Left ventricle myocardium superior (tissue), 1 donor: ENCODE measurements around the gene P3H4. TPM values are rescaled to one million over a fixed set of nuclear protein-coding genes. Genes with fewer than 3 reads are reported as not detected.
A peak's percentile ranks its signal among the peaks of the same experiment; 100 is the strongest.
"Not testable (repeated sequence)": the region's sequence is repeated elsewhere in the genome, so short reads cannot be mapped to it uniquely, and the experiment has no call there.

Experiments used
- ATAC-seq: fragments of 200-7000 bp; cut with Tn5 transposase; one replicate; pipeline ENCODE4 v1.9.1; 2020; ENCODE audit warnings: mild to moderate bottlenecking, moderate library complexity
- DNase-seq: peaks from one replicate; pipeline ENCODE4 v3.0.0-alpha.2; 2020
- intact Hi-C: fragments of 100-400 bp; cut with micrococcal nuclease; formaldehyde crosslinking; loops from one replicate; pipeline ENCODE4 v1.11.0; 2022
- total RNA-seq: library from RNA; stranded (reverse); fragmentation: NEBNext Ultra II Directional; extraction: Animal tissue kit (Norgen Biotek cat#: 25700); gene quantifications from one replicate; pipeline ENCODE4 v1.2.1, GENCODE V29; 2021
- donor health status: DM: no; HTN: yes; CAD: no; lungs with severe emphysema.

The P3H4 gene
- total RNA-seq, 1 donor from 2014 or later = 7.0 TPM

DNA sequence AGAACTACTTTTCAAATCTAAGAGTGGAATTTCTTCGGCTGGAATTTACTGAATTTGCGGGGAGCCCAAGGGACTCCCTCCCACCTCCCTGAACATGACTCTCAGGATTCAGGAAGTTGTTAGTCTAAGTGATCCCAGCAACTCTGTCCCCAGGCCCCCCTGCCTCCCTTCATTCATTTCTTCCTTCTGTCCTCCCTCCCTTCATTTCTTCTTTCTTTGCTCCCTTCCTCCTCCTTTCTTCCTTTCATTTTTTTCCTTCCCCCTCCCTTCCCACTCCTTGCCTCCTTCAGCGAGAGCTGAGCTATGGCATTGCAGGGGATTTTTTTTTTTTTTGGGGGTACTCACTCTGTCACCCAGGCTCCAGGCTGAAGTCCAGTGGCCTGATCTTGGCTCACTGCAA, 14.4 kb downstream of the P3H4 start:
- no peak for ATAC-seq
- no peak for DNase-seq
- intact Hi-C loops = no loop called here

- intact Hi-C loops = no loop called here
- ATAC-seq (no peak), DNase-seq (no peak)
Observed at GRCh38 chr17:41796121-41796895, 15.4 kb downstream of the P3H4 start.

DNA sequence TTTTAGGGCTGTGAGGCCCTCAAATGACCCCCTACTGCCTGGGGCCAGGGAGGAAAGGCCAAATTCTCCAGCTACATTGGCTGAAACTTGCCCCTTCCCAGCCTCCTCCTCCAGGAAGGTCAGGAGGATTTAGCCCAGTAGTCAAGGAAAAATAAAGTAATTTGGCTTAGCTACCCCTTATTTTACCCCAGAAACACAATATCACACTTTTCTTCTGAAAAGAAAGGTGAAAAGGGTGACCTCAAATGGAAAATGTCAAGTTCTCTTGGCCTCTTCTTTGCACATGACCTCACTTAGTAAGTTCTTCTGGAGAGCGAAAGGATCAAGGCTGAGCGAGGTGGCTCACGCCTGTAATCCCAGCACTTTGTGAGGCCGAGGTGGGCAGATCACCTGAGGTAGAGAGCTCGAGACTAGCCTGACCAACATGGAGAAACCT, 17.2 kb downstream of the P3H4 start:
- ATAC-seq (no peak), DNase-seq (no peak)
- intact Hi-C loops = no loop called here

GRCh38 chr17:41793784-41794539, 17.8 kb downstream of the P3H4 start:
- intact Hi-C loops = no loop called here
- DNase-seq = peak; percentile 48

DNA sequence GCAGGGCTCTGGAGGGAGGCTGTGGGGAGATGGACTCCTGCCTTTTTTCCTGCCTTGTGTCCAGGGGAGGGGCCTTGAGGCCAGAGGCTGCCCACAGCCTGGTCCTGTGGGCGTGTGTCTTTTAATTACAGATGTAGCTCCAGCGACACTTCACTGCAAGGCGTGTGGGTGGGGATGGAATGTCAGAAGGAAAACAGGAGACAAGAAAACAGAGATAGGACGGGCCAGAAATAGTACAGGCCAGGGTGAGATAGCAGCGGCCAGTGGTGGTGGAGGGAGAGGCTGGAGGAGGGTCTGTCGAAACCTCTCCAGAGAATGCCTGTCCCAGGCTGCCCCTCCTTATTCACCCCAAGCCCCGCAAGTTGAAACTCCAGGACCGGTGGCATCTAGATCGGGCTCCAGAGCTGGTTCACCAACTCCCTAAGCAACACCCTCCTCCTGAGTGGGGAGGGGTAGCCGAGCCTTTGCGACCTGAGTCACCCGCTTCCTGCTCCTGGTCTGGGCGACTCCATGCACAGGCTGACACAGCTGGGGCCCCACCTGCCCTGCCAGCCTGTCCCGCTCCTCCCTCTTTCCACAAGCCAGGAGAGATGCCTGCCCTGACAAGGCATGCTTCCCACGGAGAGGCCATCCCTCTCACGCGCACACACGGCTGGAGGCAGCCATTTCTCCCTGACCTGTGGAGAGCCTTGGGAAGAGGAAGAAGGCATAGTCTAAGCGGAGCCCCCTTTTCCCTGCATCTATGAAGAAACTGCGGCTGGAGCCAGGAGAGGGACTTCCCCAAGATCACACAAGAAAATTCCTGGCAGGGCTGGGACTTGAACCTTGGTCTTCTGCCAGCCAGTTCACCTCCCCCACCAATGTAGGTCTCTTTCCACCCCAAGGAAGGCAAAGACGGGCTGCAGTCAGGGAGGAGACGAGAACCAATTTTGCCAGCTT, 18.6 kb downstream of the P3H4 start:
- peak; percentile 77 for DNase-seq
- ATAC-seq = peak; percentile 90
- intact Hi-C loops = no loop called here

More at GRCh38 chr17:41793784-41794539, 17.8 kb downstream of the P3H4 start:
- ATAC-seq = peak; percentile 27

DNA sequence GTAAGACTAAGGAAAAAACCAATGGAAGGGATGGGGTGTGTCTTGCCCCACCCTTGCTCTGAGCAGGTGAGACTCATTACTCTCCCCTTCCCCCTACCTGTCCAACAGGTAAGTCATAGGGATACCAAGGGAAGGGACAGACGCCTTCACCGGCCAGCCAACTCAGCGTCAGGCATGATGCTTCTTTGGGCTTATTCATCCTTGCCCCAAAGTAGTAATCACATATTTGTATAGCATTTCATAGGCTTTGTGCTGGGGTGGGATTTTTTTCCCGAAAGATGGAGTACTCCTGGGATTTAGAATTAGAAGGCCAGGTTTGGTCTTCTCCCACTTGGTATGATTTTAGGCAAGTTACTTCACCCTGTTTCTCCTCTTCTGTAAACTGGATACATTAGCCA, 24.7 kb downstream of the P3H4 start:
- intact Hi-C loops = no loop called here
- no peak for ATAC-seq
- DNase-seq = no peak

DNA sequence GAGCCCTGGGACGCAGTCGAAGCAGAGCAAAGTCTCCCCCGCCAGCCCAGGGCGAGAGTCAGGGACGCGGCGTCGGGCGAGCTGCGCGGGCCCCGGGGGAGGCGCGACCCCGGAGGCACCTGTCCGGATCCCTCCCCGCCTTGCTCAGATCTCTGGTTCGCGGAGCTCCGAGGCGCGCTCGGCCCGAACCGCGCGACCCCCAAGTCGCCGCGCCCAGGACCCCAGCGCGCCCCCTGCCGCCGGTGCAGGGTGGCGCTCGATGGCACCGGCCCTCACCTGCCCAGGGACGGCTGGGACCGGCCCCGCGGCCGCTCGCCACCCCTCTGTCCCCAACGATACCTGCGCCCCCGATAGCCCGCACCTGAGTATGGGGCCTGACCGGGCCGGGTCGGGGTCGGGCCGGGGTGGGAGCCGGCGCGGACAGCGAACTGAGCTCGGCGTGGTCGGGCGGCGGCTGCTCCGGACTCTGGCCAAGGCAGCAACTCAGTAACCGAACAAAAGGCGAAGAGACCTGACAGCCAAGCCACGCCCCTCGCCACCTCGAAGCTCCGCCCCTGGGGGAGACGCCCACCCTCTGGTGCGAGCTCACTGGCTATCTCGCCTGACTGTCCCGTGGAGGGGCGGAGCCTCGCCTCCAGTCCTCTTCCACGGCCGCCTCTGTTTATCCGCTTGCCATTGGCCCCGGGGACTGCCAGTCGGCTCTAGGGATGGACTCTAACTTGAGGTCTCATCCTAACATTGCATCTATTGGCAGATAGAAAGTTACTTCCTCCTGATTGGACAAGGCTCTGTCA, 25.3 kb downstream of the P3H4 start, which contains the start of gene JUP:
TSS of gene JUP (minus strand) at position 485 of the 794 bp plus-strand sequence. CDS start 14,857 bp downstream, outside the sequence.
- intact Hi-C loops = no loop called here

DNA sequence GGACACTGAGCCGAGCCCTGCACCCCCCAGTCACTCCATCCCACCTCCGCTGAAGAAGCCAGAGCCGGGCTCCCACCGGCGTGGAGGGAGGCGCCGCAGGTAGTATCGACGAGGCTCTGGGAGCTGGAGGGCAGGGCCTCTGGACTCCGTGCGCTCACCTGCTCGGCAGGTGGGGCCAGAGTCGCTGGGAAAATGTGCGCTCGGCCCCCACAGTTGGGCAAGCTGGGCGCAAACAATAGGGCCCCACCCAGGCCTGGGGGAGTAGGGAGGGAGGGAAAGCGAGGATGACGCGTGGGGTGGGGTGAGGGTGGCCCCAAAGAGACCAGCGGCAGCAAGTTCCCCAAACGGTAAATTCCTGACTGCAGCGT, 25.9 kb downstream of the P3H4 start:
- intact Hi-C loops = no loop called here
- peak; percentile 1 for ATAC-seq
- DNase-seq = peak; percentile 58

More for the DNA sequence above, 25.3 kb downstream of the P3H4 start, which contains the start of gene JUP:
- ATAC-seq (peak; percentile 89), DNase-seq (peak; percentile 100)

- DNase-seq = no peak
- ATAC-seq = no peak
- intact Hi-C loops = no loop called here
Observed at GRCh38 chr17:41785091-41785858, 26.5 kb downstream of the P3H4 start.

DNA sequence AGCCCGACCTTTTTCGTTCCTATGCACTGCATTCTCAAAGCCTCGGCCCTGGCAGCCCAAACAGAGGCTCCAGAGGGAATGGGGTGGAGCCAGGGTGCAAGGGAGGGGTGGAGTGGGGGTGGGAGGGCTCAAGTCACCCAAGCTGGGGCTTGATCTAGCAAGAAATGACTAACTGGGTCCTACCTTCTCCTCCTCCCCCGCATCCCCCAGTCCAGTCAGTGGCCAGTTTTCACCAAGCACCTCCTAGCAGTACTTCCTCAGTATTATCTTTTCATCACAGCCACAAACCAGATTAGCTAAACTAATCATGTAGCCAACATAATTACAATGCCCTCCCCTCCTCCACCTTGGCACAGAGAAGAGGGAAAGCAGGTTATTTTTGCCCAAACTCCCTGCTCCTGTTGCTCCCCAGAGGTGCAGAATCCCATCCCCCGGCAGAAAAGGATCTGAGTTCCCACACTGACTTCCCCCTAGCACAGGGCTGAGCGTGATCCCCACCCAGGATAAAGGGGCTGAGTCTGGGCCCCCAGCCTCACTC, 27.5 kb downstream of the P3H4 start:
- intact Hi-C loops = no loop called here
- peak; percentile 16 for ATAC-seq
- DNase-seq = peak; percentile 79

GRCh38 chr17:41782142-41782541, 29.6 kb downstream of the P3H4 start:
- ATAC-seq = peak; percentile 60
- intact Hi-C loops = no loop called here

GRCh38 chr17:41781404-41782110, 30.2 kb downstream of the P3H4 start:
- ATAC-seq = no peak
- peak; percentile 67 for DNase-seq

More at GRCh38 chr17:41782142-41782541, 29.6 kb downstream of the P3H4 start:
- peak; percentile 88 for DNase-seq

GRCh38 chr17:41779954-41780353, 31.8 kb downstream of the P3H4 start:
- intact Hi-C loops = no loop called here
- ATAC-seq (no peak), DNase-seq (no peak)

More at GRCh38 chr17:41781404-41782110, 30.2 kb downstream of the P3H4 start:
- intact Hi-C loops = no loop called here

GRCh38 chr17:41777574-41778188, 34.1 kb downstream of the P3H4 start:
- ATAC-seq = peak; percentile 50

DNA sequence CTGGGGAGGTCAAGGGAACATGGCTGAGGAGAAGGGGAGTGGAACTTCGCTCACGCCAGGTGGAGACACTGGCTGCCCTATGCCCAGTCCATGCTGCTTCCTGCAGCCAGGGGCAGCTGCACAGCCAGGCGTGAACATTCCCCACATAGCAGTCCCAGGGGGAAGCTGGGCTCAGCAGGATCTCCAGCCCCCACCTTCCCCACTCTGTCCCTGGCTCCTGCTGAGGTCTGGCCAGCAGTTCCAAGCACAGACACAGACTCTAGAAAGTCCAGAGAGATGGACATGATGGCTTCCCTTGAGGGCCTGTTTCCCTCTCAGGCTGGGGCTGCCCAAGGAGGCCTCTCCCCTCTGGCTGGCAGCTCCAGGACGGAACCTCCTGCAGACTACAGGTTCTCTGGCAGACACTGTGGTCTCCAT, 34.6 kb downstream of the P3H4 start:
- DNase-seq = peak; percentile 86
- ATAC-seq = peak; percentile 68
- intact Hi-C loops = no loop called here

More at GRCh38 chr17:41777574-41778188, 34.1 kb downstream of the P3H4 start:
- peak; percentile 85 for DNase-seq
- intact Hi-C loops = no loop called here

- intact Hi-C loops, DNase-seq, ATAC-seq: not testable (repeated sequence)
Observed at GRCh38 chr17:41776262-41776900, 35.4 kb downstream of the P3H4 start.
